ENCODE results near the gene ZNF420.

ZNF420 gene

DNA sequence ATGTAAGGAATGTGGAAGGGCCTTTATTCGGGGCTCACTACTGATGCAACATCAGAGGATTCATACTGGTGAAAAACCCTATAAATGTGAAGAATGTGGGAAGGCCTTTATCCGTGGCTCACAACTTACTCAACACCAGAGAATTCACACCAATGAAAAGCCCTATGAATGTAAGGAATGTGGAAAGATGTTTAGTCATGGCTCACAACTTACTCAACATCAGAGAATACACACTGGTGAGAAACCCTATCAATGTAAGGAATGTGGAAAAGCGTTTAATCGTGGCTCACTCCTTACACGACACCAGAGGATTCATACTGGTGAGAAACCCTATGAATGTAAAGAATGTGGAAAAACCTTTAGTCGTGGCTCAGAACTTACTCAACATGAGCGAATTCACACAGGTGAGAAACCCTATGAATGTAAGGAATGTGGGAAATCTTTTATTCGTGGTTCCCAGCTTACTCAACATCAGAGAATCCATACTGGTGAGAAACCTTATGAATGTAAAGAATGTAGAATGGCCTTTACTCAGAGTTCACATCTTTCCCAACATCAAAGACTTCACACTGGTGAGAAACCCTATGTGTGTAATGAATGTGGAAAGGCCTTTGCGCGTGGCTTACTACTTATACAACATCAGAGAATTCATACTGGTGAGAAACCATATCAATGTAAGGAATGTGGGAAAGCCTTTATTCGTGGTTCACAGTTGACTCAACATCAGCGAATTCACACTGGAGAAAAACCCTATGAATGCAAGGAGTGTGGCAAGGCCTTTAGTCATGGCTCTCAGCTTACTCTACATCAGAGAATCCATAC, 50.0 kb downstream of the ZNF420 start:
- DNase-seq (ENCODE audit: extremely low spot score), result no peak
- no peak for TF ChIP-seq L3MBTL2 (conservative IDR thresholded peaks at IDR 0.05)
- no peak for TF ChIP-seq BHLHE40 (IDR thresholded peaks at IDR 0.05; ENCODE audit: borderline replicate concordance)
- TF ChIP-seq, protein P1, sequence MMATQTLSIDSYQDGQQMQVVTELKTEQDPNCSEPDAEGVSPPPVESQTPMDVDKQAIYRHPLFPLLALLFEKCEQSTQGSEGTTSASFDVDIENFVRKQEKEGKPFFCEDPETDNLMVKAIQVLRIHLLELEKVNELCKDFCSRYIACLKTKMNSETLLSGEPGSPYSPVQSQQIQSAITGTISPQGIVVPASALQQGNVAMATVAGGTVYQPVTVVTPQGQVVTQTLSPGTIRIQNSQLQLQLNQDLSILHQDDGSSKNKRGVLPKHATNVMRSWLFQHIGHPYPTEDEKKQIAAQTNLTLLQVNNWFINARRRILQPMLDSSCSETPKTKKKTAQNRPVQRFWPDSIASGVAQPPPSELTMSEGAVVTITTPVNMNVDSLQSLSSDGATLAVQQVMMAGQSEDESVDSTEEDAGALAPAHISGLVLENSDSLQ (IDR thresholded peaks at IDR 0.05), result no peak
- no peak for TF ChIP-seq ARNT (IDR thresholded peaks at IDR 0.05)
- no peak for TF ChIP-seq FOXK2 (IDR thresholded peaks at IDR 0.05)
- no peak for TF ChIP-seq ZNF384 (IDR thresholded peaks at IDR 0.05)
- no peak for TF ChIP-seq LEF1 (IDR thresholded peaks at IDR 0.05; ENCODE audit: borderline replicate concordance)
- TF ChIP-seq FOXM1 (IDR thresholded peaks at IDR 0.05; ENCODE audit: borderline replicate concordance), result no peak
- ChIA-PET POLR2A (no interaction called here), CTCF (no interaction called here)

DNA sequence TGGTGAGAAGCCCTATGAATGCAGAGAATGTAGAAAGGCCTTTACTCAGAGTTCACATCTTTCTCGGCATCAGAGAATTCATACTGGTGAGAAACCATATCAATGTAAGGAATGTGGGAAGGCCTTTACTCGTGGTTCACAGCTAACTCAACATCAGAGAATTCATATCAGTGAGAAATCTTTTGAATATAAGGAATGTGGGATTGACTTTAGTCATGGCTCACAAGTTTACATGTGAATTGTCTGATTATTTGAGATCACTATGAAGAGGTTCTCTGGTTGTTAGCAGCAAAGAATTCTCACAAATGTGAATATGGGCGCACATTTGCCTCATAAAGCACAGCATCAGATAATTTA, 50.6 kb downstream of the ZNF420 start:
- no peak for DNase-seq (ENCODE audit: extremely low spot score)
- TF ChIP-seq SUZ12 (IDR thresholded peaks at IDR 0.05) (no peak), FOXA1 (IDR thresholded peaks at IDR 0.05) (no peak), ELF4 (IDR thresholded peaks at IDR 0.05) (no peak), SP1 (IDR thresholded peaks at IDR 0.05) (no peak), TARDBP (IDR thresholded peaks at IDR 0.05) (no peak), ZNF384 (IDR thresholded peaks at IDR 0.05) (no peak), NFRKB (IDR thresholded peaks at IDR 0.05) (no peak)
- ChIA-PET POLR2A (no interaction called here), CTCF (no interaction called here)

DNA sequence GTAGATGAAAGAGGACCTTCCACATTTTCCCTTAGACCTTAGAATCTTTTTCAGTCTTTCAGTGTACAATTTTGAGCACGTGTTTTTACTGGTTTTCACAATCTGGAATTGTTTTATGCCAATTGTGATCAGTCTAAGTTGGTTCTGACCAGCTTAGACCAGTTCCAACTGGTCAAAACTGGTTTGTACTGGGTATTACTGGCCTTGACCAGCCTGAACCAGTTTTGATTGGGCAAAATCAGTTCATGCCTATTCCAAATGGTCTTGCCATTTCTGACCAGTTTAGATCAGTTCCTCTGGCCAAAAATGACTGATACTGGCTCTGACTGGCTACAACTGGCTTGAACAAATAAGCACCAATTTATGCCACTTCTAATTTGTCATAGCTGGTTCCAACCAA, 57.9 kb downstream of the ZNF420 start:
- TF ChIP-seq TARDBP (IDR thresholded peaks at IDR 0.05) (no peak), ELF4 (IDR thresholded peaks at IDR 0.05) (no peak), SUZ12 (IDR thresholded peaks at IDR 0.05) (no peak), LEF1 (IDR thresholded peaks at IDR 0.05; ENCODE audit: borderline replicate concordance) (no peak), ZNF384 (IDR thresholded peaks at IDR 0.05) (no peak), SP1 (IDR thresholded peaks at IDR 0.05) (no peak), L3MBTL2 (conservative IDR thresholded peaks at IDR 0.05) (no peak), BHLHE40 (IDR thresholded peaks at IDR 0.05; ENCODE audit: borderline replicate concordance) (no peak), FOXK2 (IDR thresholded peaks at IDR 0.05) (no peak), FOXA1 (IDR thresholded peaks at IDR 0.05) (no peak), CTBP1 (IDR thresholded peaks at IDR 0.05; ENCODE audit: borderline replicate concordance) (no peak), HDGF (IDR thresholded peaks at IDR 0.05; ENCODE audit: borderline replicate concordance) (no peak), NFRKB (IDR thresholded peaks at IDR 0.05) (no peak)
- TF ChIP-seq, protein P1 (IDR thresholded peaks at IDR 0.05), result no peak
- DNase-seq (ENCODE audit: extremely low spot score), result no peak
- CTCF ChIA-PET, result no interaction called here
- POLR2A ChIA-PET, result no interaction called here

DNA sequence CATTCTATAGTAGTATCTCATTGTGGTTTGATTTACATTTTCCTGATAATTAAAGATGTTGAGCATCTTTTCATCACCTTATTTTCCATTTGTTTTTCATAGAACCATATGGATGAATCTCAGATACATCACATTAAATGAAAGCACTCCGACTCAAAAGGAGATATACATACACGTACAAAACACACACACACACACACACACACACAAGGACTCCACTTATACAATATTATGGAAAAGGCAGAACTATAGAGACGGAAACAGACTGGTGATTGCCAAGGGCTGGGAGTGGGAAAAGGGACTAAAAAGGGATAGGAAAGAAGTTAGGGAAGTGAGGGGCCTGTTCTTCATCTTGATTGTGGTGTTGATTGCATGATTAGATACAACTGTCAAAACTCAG, 70.0 kb downstream of the ZNF420 start:
- no peak for TF ChIP-seq NFRKB (IDR thresholded peaks at IDR 0.05)
- no peak for TF ChIP-seq FOXK2 (IDR thresholded peaks at IDR 0.05)
- TF ChIP-seq SP1 (IDR thresholded peaks at IDR 0.05), result no peak
- TF ChIP-seq LEF1 (IDR thresholded peaks at IDR 0.05; ENCODE audit: borderline replicate concordance), result no peak
- no peak for TF ChIP-seq L3MBTL2 (conservative IDR thresholded peaks at IDR 0.05)
- TF ChIP-seq SUZ12 (IDR thresholded peaks at IDR 0.05), result no peak
- TF ChIP-seq TARDBP (IDR thresholded peaks at IDR 0.05), result no peak
- TF ChIP-seq ZNF384 (IDR thresholded peaks at IDR 0.05), result no peak
- ChIA-PET POLR2A (no interaction called here), CTCF (no interaction called here)
- no peak for DNase-seq (ENCODE audit: extremely low spot score)

DNA sequence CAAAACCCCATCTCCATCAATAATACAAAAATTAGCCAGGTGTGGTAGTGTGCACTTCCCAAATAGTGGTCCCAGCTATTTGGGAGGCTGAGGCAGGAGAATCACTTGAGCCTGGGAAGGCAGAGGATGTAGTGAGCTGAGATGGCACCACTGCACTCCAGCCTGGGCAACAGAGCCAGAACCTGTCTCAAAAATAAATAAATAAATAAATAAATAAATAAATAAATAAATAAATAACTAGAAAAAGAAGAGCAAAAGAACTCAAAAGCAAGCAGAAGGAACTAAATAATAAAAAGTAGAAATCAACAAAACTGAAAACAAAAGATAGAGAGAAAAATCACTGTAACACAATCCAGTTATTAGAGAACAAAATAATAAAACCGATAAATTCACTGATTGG, 81.9 kb downstream of the ZNF420 start:
- no peak for DNase-seq (ENCODE audit: extremely low spot score)
- TF ChIP-seq TARDBP (IDR thresholded peaks at IDR 0.05) (no peak), HDGF (IDR thresholded peaks at IDR 0.05; ENCODE audit: borderline replicate concordance) (no peak), FOXM1 (IDR thresholded peaks at IDR 0.05; ENCODE audit: borderline replicate concordance) (no peak), FOXK2 (IDR thresholded peaks at IDR 0.05) (no peak), FOXA1 (IDR thresholded peaks at IDR 0.05) (no peak), LEF1 (IDR thresholded peaks at IDR 0.05; ENCODE audit: borderline replicate concordance) (no peak), SP1 (IDR thresholded peaks at IDR 0.05) (no peak), SUZ12 (IDR thresholded peaks at IDR 0.05) (no peak), ZNF384 (IDR thresholded peaks at IDR 0.05) (no peak), ARNT (IDR thresholded peaks at IDR 0.05) (no peak)
- POLR2A ChIA-PET, result no interaction called here
- CTCF ChIA-PET, result interaction anchor here (0.6 kb wide), 1 partner anchor 50 kb away, joined by 5 read pairs; the partner anchor contains the start of gene ZNF585B

DNA sequence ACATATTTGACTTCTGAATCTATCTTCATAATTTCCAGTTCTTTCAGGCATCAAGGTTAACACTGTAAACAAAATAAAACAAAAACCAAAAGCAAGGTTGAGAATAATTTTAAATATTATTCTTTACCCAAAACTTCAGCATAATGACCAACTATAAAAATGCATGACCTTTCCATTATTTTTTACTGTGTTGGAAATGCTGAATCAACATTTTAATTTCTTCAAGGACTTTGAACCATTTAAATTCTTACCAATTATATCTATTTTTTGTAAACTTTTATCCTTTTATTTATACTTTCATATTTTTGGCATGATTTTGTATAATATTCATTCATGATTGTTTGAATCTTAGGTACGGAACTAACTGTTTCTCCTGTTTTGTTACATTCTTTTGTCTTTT, 87.4 kb downstream of the ZNF420 start:
- CTCF ChIA-PET, result no interaction called here
- no peak for DNase-seq (ENCODE audit: extremely low spot score)
- POLR2A ChIA-PET, result no interaction called here
- TF ChIP-seq ELF4 (IDR thresholded peaks at IDR 0.05), result no peak
- TF ChIP-seq HDGF (IDR thresholded peaks at IDR 0.05; ENCODE audit: borderline replicate concordance), result no peak
- TF ChIP-seq LEF1 (IDR thresholded peaks at IDR 0.05; ENCODE audit: borderline replicate concordance), result no peak
- no peak for TF ChIP-seq FOXA1 (IDR thresholded peaks at IDR 0.05)
- TF ChIP-seq L3MBTL2 (conservative IDR thresholded peaks at IDR 0.05), result no peak
